ENCODE measurements around the gene CLIP1. TPM values are rescaled to one million over a fixed set of nuclear protein-coding genes. Genes with fewer than 3 reads are reported as not detected.
"Not testable (repeated sequence)": the region's sequence is repeated elsewhere in the genome, so short reads cannot be mapped to it uniquely, and the experiment has no call there.

The CLIP1 gene
- total RNA-seq, 3 donors from 2014 or later (not counting 1 experiment from before 2014, with no cell fraction given), result 67.1 to 88.5 (median 69.1) TPM

GRCh38 chr12:122382919-122383350, 39.5 kb downstream of the CLIP1 start:
- no peak overlapping the region for H3K27ac Mint-ChIP-seq
- intact Hi-C loops (cut with micrococcal nuclease), result no loop called here
- peaks cover 9% of the 10 kb centered on the region for H3K36me3 ChIP-seq (ENCODE audit: control insufficient read depth, insufficient read depth, low read length)
- H3K36me3 Mint-ChIP-seq, result peaks cover 2% of the 10 kb centered on the region
- no peaks in the 10 kb centered on the region for H3K9me3 ChIP-seq (ENCODE audit: control insufficient read depth, insufficient read depth, low read length)
- H3K27me3 ChIP-seq (ENCODE audit: control insufficient read depth, insufficient read depth, low read length), result no peaks in the 10 kb centered on the region
- no peak overlapping the region for H3K4me3 ChIP-seq (ENCODE audit: low read length)
- no peaks in the 10 kb centered on the region for H3K27me3 Mint-ChIP-seq (ENCODE audit: low read depth in 2 of 2)
- no peak for ATAC-seq
- DNase-seq, result no peak
- no peak for TF ChIP-seq CTCF (IDR thresholded peaks at IDR 0.05)
- H3K4me1 ChIP-seq (ENCODE audit: control insufficient read depth, insufficient read depth, low read length), result no peaks in the 10 kb centered on the region
- no peak overlapping the region for H3K4me3 Mint-ChIP-seq
- WGBS (ENCODE audit: insufficient coverage), result 92% methylated on average over 6 of the region's 6 CpGs
- peaks cover 9 to 10% of the 10 kb centered on the region in 2 donors for H3K4me1 Mint-ChIP-seq
- H3K27ac ChIP-seq (ENCODE audit: low read length), result no peak overlapping the region
- H3K9me3 Mint-ChIP-seq, result no peaks in the 10 kb centered on the region

- Histone ChIP-seq H3K9me3 (ENCODE audit: control insufficient read depth, insufficient read depth, low read length) (no peaks in the 10 kb centered on the region), H3K27ac (ENCODE audit: low read length) (no peak overlapping the region), H3K4me1 (ENCODE audit: control insufficient read depth, insufficient read depth, low read length) (no peaks in the 10 kb centered on the region), H3K4me3 (ENCODE audit: low read length) (no peak overlapping the region), H3K27me3 (ENCODE audit: control insufficient read depth, insufficient read depth, low read length) (no peaks in the 10 kb centered on the region), H3K36me3 (ENCODE audit: control insufficient read depth, insufficient read depth, low read length) (peaks cover 26% of the 10 kb centered on the region)
- Mint-ChIP-seq H3K27me3 (ENCODE audit: low read depth in 2 of 2) (no peaks in the 10 kb centered on the region), H3K27ac (peak overlapping the region in 1 of 2 donors; percentile 56), H3K36me3 (peaks cover 7% of the 10 kb centered on the region), H3K4me1 (peaks cover 9 to 10% of the 10 kb centered on the region in 2 donors), H3K9me3 (no peaks in the 10 kb centered on the region), H3K4me3 (peak overlapping the region; percentile 22)
- DNase-seq, result no peak
- TF ChIP-seq CTCF (IDR thresholded peaks at IDR 0.05), result no peak
- no CpG with 5 or more reads among the region's 1 CpG for WGBS (ENCODE audit: insufficient coverage)
- no peak for ATAC-seq
- intact Hi-C loops (cut with micrococcal nuclease), result no loop called here
Observed at GRCh38 chr12:122381021-122381420, 41.4 kb downstream of the CLIP1 start.

- H3K27ac ChIP-seq (ENCODE audit: low read length); H3K27ac Mint-ChIP-seq; H3K4me3 Mint-ChIP-seq; H3K4me1 ChIP-seq (ENCODE audit: control insufficient read depth, insufficient read depth, low read length); H3K9me3 ChIP-seq (ENCODE audit: control insufficient read depth, insufficient read depth, low read length); H3K4me3 ChIP-seq (ENCODE audit: low read length); H3K27me3 ChIP-seq (ENCODE audit: control insufficient read depth, insufficient read depth, low read length); H3K4me1 Mint-ChIP-seq; DNase-seq; H3K36me3 Mint-ChIP-seq; intact Hi-C loops (cut with micrococcal nuclease); H3K27me3 Mint-ChIP-seq (ENCODE audit: low read depth in 2 of 2); H3K9me3 Mint-ChIP-seq; ATAC-seq: not testable (repeated sequence)
- WGBS (ENCODE audit: insufficient coverage), result 100% methylated on average over 4 of the region's 5 CpGs
- H3K36me3 ChIP-seq (ENCODE audit: control insufficient read depth, insufficient read depth, low read length), result peaks cover 32% of the 10 kb centered on the region
Observed at GRCh38 chr12:122376751-122377150, 45.7 kb downstream of the CLIP1 start.

DNA sequence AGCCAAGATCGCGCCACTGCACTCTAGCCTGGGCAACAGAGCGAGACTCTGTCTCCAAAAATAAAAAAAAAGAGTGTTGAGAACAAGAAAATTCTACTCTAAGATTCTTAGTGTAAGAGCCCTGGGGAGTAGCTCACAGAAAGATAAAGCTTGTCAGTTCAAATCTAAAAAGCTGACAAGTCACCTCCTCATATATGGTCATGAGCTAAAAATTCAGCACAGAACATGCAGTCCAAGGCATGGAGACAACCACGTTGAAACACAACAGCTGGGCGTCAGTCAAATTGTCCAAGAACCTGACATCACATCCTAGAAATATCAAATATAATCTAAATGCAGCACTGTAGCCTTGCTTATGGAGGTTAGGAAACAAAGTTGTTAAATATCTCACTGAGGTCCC, 47.8 kb downstream of the CLIP1 start:
- peaks cover 35% of the 10 kb centered on the region for H3K36me3 ChIP-seq (ENCODE audit: control insufficient read depth, insufficient read depth, low read length)
- H3K27me3 ChIP-seq (ENCODE audit: control insufficient read depth, insufficient read depth, low read length), result no peaks in the 10 kb centered on the region
- Mint-ChIP-seq H3K36me3 (peaks cover 14% of the 10 kb centered on the region), H3K27ac (no peak overlapping the region), H3K27me3 (ENCODE audit: low read depth in 2 of 2) (no peaks in the 10 kb centered on the region), H3K9me3 (no peaks in the 10 kb centered on the region), H3K4me3 (no peak overlapping the region), H3K4me1 (peaks cover 7 to 24% of the 10 kb centered on the region in 2 donors)
- no peak overlapping the region for H3K4me3 ChIP-seq (ENCODE audit: low read length)
- ATAC-seq (no peak), DNase-seq (no peak)
- H3K27ac ChIP-seq (ENCODE audit: low read length), result no peak overlapping the region
- TF ChIP-seq CTCF (IDR thresholded peaks at IDR 0.05), result no peak
- H3K9me3 ChIP-seq (ENCODE audit: control insufficient read depth, insufficient read depth, low read length), result no peaks in the 10 kb centered on the region
- intact Hi-C loops (cut with micrococcal nuclease), result no loop called here
- H3K4me1 ChIP-seq (ENCODE audit: control insufficient read depth, insufficient read depth, low read length), result no peaks in the 10 kb centered on the region
- 83% methylated on average over 5 of the region's 5 CpGs for WGBS (ENCODE audit: insufficient coverage)
